ENCODE results near the gene RBM47.
"Not testable (repeated sequence)": the region's sequence is repeated elsewhere in the genome, so short reads cannot be mapped to it uniquely, and the experiment has no call there.

Gene RBM47

DNA sequence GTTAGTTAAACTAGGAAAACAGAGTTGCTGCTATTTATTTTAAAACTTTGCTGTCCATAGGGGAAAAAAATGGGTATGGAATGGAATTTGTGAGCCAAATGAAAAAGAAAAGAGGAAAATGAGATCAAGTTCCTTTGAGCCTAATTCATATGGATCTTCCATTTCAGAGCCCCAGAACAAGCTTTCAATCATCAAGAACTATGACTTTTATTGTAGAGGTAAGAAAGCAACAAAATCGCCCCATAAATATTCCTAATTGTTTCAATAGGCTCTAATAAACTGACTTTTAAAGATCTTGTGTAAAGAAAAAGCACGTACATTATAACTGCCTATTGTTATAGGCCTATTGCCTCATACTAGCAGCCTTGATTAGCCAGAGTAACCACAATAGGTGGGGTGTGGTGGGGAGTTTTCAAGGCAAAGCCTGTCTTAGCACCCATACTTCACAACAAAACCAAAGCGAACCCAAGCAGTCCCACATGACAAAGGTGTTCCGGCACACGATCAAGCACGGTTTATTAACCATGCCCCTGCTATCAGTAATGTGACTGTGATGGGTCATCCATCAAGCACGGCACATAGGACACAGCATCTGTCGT is 44.4 kb downstream of the RBM47 start:
- DNase-seq, result no peak

DNA sequence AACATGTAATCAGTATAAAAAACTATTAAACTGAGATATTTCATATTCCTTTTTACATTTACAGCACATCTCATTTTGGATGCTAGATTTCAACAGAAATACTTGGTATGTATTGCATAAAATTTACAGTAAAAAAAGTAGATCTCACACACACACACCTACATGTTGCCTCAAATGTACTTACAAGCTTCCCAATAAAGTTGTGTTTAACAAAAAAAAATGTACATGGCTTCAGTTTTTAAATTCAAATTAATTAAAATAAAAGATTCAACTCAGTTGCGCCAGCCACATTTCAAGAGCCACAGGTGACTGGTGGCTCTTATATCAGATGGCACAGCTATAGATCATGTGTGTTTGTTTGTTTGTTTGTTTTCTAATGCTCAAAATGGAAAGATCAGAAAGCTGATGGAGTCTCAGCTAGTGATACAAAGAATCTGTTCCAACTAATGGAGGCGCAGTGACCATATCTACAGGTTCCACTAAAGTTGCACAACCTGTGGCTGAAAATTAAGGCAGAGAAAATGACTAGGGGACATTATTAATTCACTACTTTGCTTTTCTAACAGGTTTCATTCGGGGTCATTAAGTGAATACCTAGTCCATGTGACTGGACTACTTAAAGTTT is 45.0 kb downstream of the RBM47 start:
- no peak for DNase-seq

DNA sequence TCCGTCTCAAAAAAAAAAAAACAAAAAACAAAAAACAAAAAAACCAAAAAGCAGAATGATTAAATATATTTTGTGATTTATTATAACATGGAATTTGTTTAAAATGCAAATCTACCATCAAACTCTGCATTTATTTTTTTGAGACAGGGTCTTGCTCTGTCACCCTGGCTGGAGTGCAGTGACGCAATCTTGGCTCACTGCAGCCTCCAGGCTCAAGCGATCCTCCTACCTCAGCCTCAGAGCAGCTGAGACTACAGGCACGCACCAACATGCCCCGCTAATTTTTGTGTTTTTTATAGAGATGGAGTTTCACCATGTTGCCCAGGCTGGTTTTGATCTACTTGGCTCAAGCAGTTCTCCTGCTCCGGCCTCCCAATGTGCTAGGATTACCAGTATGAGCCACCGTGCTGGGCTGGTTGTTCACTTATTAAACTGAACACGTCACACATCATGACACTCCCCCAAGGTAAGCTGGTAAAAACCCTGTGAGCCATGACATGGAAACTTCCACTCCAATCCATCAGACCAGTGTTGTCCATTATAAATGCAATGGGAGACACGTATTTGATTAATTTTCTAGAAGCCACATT is 45.7 kb downstream of the RBM47 start:
- no peak for DNase-seq

DNA sequence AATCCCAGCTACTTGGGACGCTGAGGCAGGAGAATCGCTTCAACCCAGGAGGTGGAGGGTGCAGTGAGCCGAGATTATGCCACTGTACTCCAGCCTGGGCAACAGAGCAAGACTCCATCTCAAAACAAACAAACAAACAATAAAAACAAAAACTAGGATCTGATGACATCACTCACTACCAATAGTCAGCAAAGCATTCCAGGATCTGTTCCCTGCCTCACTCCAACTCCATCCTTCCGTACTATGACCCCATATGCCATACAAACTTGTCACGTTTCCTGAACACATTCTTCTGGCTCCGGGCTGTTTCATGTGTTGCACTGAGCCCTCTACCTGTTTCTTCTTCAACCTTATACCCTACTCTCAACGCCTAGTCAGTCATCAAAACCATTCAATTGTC is 47.3 kb downstream of the RBM47 start:
- no peak for DNase-seq

DNA sequence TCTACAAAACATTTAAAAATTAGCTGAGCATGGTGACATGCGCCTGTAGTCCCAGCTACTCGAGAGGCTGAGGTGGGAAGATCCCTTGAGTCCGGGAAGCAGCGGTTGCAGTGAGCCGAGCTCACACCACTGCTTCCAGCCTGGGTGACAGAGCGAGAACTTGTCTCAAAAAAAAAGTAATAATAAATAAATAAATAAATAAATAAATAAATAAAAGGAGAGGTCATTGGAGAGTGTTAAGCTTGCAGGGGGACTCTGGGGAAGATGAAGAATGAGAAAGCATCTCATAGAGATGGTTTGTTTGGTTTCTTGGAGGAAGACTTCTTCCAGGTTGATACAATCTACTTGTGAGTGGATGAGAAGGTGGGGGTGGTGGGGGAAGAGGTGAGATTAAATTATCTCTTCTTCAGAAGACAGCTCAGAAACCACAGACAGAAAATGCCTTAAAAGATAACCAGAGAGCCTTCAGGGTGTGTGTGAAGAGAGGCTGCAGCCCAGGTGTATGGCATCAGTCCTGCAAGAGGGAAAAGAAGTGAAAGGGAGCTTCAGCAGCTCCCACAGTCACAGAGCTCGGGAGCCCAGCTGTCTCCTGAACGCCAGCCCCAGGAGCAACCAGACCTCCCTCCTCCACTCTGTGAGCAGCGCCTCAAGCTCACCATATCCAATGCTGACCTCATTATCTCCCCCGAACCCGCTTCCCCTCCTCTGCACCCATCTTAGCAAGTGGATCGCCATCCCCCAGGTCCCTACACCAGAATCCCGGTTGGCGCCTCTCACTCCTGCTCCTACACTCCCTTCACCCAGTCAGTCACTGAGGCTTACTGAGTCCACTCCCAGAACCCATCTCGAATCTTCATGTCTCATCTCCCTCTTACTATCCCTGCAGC is 48.2 kb downstream of the RBM47 start:
- no peak for DNase-seq

DNA sequence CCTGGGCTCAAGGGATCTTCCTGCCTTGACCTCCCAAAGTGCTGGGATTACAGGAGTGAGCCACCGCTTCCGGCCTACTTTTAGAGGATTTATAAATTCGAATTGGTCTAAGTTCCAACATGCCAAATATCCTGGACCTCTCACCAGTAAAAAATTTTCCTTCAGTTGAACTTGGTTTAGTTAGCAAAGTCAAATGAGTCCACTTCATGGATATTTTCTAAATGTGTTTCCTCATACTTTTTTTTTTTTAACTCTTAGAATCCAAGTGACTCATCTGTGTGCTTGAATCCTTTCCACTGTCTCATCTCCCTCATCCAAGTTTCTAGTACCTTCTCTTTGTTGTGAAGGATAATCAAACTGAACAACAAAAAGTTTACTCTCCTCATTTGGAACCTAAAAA is 49.7 kb downstream of the RBM47 start:
- no peak for DNase-seq

DNA sequence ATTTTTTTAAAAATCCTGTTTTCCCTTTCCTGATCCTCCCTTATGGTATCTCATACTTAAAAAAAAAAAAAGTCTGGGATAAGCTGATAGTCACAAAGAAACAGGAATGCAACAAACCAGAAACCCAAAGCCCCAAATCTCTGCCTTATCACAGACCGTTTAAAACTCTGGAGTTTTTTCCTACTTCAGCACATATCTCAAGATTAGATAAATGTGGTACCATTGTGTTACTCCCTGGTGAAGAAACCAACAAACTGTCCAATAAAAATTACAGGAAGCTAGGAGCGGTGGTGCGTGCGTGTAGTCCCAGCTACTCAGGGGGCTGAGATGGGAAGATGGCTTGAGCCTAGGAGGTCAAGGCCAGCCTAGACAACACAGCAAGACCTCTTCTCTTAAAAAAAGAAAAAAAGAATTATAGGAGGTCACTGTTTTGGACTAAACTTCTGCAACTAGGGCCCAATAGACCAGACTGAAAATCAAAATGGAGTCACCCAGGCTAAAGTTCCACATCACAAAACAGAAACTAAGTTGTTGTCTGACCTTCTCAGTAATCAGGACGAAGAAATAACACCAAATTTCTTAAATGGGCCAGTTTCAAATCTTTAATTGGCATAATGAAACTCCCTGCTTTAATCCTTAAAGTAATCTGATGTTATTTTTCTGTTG is 51.9 kb downstream of the RBM47 start:
- no peak for DNase-seq

DNA sequence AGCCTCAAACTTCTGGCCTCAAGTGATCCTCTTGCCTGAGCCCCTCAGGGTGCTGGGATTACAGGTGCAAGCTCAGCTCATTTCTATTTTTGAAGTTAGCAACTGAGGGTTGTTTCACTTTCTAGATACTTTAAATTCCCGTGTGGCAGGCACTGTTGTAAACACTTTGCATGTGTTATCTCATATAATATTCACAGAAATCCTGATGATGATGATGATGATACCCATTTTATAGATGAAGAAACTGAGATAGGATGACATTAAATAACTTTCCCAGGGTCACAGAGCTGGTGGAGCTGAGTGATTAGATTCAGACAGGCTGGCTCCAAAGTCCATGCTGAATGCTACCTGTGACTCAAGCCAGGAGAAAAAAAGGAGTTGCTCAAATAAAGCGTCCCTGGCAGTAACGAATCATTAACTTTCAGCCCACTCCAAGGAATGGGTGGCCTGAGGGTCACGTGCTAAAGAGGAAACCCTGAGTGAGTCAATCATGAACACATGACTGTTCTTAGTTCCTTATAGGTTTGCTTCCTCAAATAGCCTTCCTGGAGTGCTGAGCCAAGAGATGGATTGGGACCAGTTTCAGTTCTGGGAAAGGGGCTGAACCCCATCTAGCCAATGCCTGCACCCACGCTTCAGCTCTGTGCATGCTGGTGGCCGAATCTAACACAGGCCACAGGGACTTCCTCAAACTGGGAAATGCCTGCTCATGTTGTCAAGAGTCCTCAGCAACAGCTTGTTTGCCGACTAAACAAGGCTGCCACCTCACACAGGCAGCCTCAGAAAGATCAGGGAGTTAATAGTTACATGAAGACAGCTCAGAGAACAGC is 52.8 kb downstream of the RBM47 start:
- peak; percentile 40 to 88 for DNase-seq

DNA sequence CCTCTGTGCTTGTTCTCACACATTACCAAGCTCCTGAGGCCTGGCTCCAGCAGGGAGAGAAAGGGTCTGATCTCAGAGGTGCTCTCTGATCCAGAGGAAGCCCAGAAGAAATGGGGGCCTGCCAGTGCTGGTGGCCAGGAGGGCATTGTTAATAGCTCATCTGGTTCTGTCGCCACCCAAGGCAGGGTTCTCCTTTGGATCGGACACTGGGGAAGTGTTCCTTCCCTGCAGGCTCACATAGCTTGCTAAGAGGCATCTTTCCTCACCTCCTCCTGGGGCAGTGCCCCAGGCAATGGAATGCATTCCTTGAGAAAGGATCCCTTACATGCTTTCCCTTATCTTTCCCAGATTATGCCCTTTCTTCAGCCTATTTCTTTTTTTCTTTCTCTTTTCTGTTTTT is 53.8 kb downstream of the RBM47 start:
- no peak for DNase-seq

DNA sequence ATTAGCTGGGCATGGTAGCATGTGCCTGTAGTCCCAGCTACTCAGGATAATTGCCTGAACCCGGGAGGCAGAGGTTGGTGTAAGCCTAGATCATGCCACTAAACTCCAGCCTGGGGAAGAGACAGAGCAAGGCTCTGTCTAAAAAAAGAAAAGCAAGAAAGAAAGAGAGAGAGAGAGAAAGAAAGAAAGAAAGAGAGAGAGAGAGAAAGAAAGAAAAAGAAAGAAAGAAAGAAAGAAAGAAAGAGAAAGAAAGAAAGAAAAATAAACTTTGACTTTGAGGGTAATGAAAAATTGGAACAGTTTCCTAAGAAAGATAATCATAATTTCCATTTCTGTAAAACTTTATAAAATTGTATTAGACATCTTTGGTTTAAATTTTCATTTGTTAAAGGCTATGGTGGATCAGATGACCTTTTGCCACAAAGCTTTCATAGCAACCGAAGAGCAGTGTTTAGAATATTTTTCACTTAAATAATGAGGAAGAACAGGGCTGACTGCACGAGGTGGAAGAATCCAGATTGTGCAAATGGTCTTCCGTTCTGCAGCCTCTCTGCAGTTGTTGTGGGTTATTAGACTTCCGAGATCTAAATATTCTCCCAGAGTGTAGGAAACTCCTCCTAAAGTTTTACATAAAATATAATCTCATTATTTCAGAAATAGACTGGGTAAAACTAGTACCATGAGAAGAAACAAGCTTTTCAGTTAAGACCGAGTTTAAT is 55.9 kb downstream of the RBM47 start:
- peak; percentile 7 to 53 for DNase-seq

DNA sequence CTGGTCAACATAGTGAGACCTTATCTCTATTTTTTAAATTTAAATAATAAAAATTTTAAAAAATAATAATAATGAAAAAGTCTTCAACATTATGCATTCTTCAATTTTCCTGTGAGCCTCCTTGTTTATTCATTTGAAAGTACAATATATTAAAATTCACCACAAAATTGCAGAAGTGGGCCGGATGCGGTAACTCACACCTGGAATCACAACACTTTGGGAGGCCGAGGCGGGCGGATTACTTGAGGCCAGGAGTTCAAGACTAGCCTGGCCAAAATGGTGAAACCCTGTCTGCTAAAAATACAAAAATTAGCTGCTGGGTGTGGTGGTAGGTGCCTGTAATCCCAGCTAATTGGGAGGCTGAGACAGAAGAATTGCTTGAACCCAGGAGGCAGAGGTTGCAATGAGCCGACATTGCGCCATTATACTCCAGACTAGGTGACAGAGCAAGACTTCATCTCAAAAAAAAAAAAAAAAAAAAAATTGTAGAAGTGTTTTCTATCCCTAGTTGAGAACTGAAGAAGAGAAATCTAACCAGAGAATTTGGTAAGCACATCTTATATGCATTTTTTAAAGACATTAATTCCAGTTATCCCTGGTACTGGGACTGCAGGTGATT is 56.9 kb downstream of the RBM47 start:
- no peak for DNase-seq

DNA sequence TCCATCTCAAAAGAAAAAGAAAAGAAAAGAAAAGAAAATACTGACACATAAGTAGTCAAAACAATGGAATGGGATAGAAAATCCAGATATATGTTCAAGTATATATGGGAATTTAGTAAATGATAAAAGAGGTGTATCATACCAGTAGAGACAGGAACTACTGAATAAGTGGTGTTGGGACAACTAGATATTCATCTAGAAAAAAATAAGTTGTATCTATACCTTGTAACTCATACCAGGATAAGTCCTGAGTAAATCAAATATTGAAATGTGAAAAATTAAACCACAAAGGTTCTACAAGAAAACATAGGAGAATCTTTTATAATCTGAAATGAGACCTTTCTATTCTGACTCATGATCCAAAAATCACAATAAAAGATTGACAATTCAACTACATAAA is 58.5 kb downstream of the RBM47 start:
- no peak for DNase-seq

DNA sequence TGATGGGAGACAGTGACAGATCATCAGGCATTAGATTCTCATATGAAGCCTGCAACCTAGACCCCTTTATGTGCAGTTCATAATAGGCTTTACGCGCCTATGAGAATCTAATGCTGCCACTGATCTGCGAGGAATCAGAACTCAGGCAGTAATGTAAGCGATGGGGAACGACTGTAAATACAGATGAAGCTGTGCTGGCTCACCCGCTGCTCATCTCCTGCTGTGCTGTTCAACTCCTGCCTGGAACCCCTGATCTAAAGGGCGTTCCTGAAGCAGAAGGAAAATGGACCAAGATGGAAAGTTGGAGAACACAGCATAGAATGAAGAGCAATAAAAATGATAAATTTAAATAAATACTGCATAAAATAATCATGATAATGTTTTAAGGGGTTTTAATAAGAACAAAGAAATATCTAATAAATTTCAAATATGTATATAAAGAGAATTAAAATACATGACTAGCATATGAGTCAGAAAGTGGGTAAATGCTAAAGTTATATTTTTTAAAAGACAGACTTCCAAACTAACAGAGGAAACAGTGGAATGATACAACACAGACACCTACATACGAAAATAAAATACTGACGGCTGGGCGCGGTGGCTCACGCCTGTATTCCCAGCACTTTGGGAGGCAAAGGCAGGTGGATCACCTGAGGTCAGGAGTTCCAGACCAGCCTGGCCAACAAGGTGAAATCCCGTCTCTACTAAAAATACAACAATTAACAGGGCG is 59.2 kb downstream of the RBM47 start:
- DNase-seq, result no peak

DNA sequence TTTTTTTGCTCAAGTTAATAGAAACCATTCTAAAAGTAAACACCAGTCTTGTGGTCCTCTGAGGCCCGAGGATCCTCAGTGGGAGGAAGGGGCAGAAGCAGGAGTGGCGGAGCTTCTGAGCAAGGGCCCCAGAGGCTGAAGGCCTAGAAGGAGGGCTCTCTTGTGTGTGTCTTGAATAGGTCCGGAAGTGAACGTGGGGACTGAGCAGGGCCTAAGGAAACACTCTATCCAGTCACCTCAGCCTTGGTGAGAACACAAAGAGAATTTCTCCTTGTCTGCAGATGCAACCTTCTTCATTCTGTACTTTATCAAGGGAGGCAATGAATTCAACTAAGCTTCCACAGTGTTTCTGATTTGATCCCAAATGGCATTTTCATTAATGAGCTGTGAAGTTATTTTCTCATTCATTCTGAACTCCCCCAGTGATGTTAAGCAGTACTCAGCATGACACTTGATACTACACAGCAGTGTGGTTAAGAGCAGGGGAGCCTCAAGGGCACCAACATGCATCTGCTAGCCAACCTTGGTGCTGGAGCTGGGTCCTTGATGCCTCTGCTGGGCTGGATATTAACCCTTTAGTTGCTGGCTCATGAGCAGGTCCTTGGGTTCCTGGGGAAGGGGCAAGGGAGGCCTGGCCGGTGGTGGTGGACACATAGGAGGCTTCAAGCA is 64.7 kb downstream of the RBM47 start:
- no peak for DNase-seq

DNA sequence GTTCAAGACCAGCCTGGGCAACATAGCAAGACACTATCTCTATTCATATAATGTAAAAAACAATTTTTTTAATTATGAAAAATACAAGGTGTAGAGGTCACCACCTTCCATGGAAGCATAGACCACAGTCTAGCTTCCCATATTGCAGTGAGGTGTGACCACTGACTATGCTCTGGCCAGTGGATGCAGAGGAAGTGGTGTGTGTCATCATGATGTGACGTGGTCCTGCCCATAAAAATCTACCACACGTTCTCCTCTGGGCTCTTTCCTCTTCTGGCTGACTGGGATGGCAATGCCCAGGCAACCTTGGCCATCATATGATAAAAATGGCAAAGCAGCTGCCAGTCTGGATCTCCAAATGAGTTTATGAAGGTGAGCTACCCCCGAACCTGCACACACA is 65.7 kb downstream of the RBM47 start:
- peak in 1 of 2 donors; percentile 66 for DNase-seq

DNA sequence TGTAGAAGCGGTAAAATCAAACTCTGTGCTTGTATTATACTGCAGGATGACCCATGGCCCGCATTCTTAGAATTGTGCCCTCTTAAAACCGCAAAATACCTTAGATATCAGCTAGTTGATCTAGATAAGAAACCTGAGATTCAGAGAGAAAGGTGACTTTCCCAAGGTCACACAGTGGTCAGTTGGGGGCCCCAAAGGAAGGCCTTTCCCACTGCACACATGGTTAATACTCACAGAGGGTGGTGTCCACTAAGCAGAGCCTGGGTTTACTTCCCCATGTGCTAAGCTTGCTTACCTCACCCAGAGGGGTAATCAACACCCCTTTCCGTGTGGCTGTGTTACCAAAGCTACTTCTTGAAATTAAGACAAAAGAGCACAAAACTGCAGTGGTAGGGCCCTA is 66.3 kb downstream of the RBM47 start:
- peak in 1 of 2 donors; percentile 54 for DNase-seq

DNA sequence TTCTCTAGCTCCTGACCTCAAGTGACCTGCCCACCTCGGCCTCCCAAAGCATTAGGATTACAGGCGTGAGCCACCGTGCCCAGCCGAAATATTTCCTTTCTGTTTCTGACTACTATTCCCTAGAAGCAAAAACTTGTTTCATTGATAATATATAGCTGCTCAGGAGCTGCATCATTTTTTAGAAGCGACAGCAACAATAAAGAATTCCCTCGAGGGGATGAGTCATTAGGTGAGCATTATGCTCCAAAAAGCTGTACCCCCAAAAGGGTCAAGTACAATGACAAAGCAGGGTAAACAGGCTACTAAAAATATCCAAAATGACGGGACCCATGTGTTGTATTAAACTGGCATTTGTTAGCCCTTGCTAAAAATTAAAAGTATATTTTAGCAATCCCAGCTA is 67.0 kb downstream of the RBM47 start:
- DNase-seq, result no peak

DNA sequence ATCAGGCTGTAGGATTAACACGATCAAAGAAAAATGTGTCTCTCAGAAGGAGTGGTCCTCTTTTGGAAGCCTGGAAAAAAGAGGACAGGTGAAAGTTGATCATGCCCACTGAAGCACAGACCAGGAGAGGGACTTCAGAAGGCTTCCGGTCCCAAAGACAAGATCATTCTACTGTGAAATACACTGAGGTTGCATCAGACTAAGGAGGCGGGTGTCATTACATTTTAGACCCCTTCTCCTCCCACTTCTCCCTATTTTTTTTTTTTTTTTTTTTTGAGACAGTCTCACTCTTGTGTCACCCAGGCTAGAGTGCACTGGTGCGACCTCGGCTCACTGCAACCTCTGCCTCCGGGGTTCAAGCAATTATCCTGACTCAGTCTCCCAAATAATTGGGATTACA is 67.5 kb downstream of the RBM47 start:
- no peak for DNase-seq

DNA sequence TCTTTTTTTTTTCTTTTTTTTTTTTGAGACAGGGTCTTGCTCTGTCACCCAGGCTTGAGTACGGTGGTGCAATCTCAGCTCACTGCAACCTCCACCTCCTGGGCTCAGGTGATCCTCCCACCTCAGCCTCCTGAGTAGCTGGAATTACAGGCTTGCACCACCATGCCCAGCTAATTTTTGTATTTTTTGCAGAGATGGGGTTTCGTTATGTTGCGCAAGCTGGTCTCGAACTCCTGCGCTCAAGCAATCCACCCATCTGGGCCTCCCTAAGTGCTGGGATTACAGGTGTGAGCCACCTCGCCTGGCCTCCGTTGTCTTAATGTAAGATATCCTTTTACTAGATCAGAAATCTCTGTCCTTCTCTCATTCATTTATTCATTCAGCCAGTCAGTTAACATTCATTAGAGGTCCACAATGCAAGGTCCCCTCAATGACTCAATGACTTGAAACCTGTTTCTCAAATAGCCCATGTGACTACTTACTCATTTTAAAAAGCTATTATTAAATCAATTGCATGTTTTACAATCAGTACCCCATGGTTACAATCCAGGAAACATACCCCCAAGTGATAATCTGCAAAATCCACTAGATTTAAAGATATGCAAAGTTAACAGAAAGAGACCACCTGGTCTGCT is 68.0 kb downstream of the RBM47 start:
- not testable (repeated sequence) for DNase-seq

All from CD4-positive, alpha-beta T cell treated with Interleukin-1 beta for 1 hour (primary cell).